Stimulated activated CD8-positive, alpha-beta memory T cell treated with anti-CD3 and anti-CD28 coated beads, Interleukin-15, amount 100 ng/mL, for 4 hours (primary cell): ENCODE data around the gene RAB9A.

Experiments
- DNase-seq, 2 donors: peaks; one replicate each; pipeline ENCODE4 v3.0.0-alpha.2; 2020; ENCODE audit warnings: low read depth in 2 of 2

The RAB9A gene

GRCh38 chrX:13748486-13748885, 59.6 kb downstream of the RAB9A start:
- no peak for DNase-seq

- no peak for DNase-seq
Measured at GRCh38 chrX:13750204-13750603, 61.3 kb downstream of the RAB9A start.

- no peak for DNase-seq
Measured at GRCh38 chrX:13750812-13751211, 61.9 kb downstream of the RAB9A start.

- DNase-seq, result no peak
Measured at GRCh38 chrX:13752141-13752540, 63.2 kb downstream of the RAB9A start.

- no peak for DNase-seq
Measured at GRCh38 chrX:13752646-13753045, 63.7 kb downstream of the RAB9A start.

GRCh38 chrX:13754765-13755164, 65.8 kb downstream of the RAB9A start:
- no peak for DNase-seq

- DNase-seq, result no peak
Measured at GRCh38 chrX:13755254-13755653, 66.3 kb downstream of the RAB9A start.

GRCh38 chrX:13756381-13756780, 67.5 kb downstream of the RAB9A start:
- no peak for DNase-seq

GRCh38 chrX:13759152-13759718, 70.3 kb downstream of the RAB9A start:
- no peak for DNase-seq
